HepG2 (cell line): ENCODE data around the gene PPP1R3A.
"Not testable (repeated sequence)": the region's sequence is repeated elsewhere in the genome, so short reads cannot be mapped to it uniquely, and the experiment has no call there.

Source experiments
- CBX2 ChIP-seq, 2 experiments: fragments of 200-600 bp in 1 of 2; sonication (generic); formaldehyde crosslinking in 1 of 2; IDR thresholded peaks; 2 replicates each; pipeline versions ENCODE4 v1.7.0 to v1.8.1; 2018 to 2022; ENCODE audit warnings: low read depth in 2 of 2, low read length in 1 of 2, mild to moderate bottlenecking in 1 of 2, missing genetic modification reagents in 1 of 2
- EP300 ChIP-seq, 3 experiments: sonication (generic) in 1 of 3; formaldehyde crosslinking in 1 of 3; IDR thresholded peaks; 2 replicates each; pipeline versions ENCODE4 v1.5.1 to v1.6.1; 2011 to 2020; ENCODE audit warnings: low read depth in 2 of 3, low read length in 2 of 3, borderline replicate concordance in 1 of 3, improper control_type of control experiment in 1 of 3, mild to moderate bottlenecking in 1 of 3, missing genetic modification reagents in 1 of 3, moderate library complexity in 1 of 3
- IKZF4 ChIP-seq: sonication (generic); formaldehyde crosslinking; IDR thresholded peaks from 2 replicates; pipeline ENCODE4 v1.5.1; 2020; ENCODE audit warnings: borderline replicate concordance, mild to moderate bottlenecking, low read depth, missing genetic modification reagents; ENCODE audit errors: not compliant biosample characterization
- NFE2 ChIP-seq: sonication (generic); formaldehyde crosslinking; IDR thresholded peaks from 2 replicates; pipeline ENCODE4 v1.4.0; 2020; ENCODE audit warnings: missing genetic modification reagents
- POLR2AphosphoS5 ChIP-seq: IDR thresholded peaks from 2 replicates; pipeline ENCODE4 v1.6.1; 2012; ENCODE audit warnings: low read depth, low read length
- POLR2G ChIP-seq: fragments of 200-400 bp; formaldehyde crosslinking; IDR thresholded peaks from 2 replicates; pipeline ENCODE4 v1.6.1; 2018; ENCODE audit warnings: mild to moderate bottlenecking, low read depth, low read length, moderate library complexity
- SOX6 ChIP-seq, 2 experiments: fragments of 450-650 bp in 1 of 2; sonication (generic) in 1 of 2; formaldehyde crosslinking in 1 of 2; IDR thresholded peaks; 2 replicates each; pipeline versions ENCODE4 v1.4.0 to v1.6.1; 2017 to 2020; ENCODE audit warnings: antibody characterized with exemption in 1 of 2, mild to moderate bottlenecking in 1 of 2, missing genetic modification reagents in 1 of 2
- THYN1 ChIP-seq: sonication (generic); formaldehyde crosslinking; IDR thresholded peaks from 2 replicates; pipeline ENCODE4 v1.8.1; 2023; ENCODE audit warnings: low read depth, mild to moderate bottlenecking, moderate library complexity, missing genetic modification reagents, borderline replicate concordance
- ZNF232 ChIP-seq: sonication (generic); formaldehyde crosslinking; IDR thresholded peaks from 2 replicates; pipeline ENCODE4 v1.4.0; 2020; ENCODE audit warnings: missing genetic modification reagents, borderline replicate concordance
- TF ChIP-seq, protein P1 (sequence below): sonication (generic); formaldehyde crosslinking; conservative IDR thresholded peaks from 2 replicates; pipeline ENCODE4 v1.4.0; 2020; ENCODE audit warnings: missing genetic modification reagents
- TF ChIP-seq, protein P2 (sequence below), 2 experiments: IDR thresholded peaks; 2 replicates each; pipeline ENCODE4 v1.6.1; 2011 to 2012; ENCODE audit warnings: low read length in 2 of 2, borderline replicate concordance in 1 of 2, low read depth in 1 of 2, mild to moderate bottlenecking in 1 of 2, moderate library complexity in 1 of 2
- TF ChIP-seq, protein P3 (sequence below): sonication (generic); formaldehyde crosslinking; IDR thresholded peaks from 2 replicates; pipeline ENCODE4 v1.4.0; 2020; ENCODE audit warnings: mild to moderate bottlenecking, missing genetic modification reagents
- TF ChIP-seq, protein P4 (sequence below): IDR thresholded peaks from 2 replicates; pipeline ENCODE4 v1.6.1; 2012; ENCODE audit warnings: inconsistent platforms
- TF ChIP-seq, protein P5 (sequence below): sonication (generic); formaldehyde crosslinking; IDR thresholded peaks from 2 replicates; pipeline ENCODE4 v1.4.0; 2020; ENCODE audit warnings: missing genetic modification reagents

DNA sequence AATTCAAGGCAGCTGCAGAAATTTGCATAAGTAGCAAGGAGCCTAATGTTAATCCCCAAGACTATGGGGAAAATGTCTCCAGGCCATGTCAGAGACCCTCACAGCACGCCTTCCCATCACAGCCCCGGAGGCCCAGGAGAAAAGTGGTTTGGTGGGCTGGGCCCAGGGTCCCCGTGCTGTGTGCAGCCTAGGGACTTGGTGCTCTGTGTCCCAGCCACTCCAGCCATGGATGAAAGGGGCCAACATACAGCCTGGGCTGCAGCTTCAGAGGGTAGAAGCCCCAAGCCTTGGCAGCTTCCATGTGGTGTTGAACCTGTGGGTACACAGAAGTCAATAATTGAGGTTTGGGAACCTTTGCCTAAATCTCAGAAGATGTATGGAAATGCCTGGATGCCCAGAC is 10.6 kb upstream of the PPP1R3A start:
- TF ChIP-seq, protein P1, sequence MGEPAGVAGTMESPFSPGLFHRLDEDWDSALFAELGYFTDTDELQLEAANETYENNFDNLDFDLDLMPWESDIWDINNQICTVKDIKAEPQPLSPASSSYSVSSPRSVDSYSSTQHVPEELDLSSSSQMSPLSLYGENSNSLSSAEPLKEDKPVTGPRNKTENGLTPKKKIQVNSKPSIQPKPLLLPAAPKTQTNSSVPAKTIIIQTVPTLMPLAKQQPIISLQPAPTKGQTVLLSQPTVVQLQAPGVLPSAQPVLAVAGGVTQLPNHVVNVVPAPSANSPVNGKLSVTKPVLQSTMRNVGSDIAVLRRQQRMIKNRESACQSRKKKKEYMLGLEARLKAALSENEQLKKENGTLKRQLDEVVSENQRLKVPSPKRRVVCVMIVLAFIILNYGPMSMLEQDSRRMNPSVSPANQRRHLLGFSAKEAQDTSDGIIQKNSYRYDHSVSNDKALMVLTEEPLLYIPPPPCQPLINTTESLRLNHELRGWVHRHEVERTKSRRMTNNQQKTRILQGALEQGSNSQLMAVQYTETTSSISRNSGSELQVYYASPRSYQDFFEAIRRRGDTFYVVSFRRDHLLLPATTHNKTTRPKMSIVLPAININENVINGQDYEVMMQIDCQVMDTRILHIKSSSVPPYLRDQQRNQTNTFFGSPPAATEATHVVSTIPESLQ = not testable (repeated sequence)
- not testable (repeated sequence) for TF ChIP-seq POLR2AphosphoS5; IKZF4 (CRISPR knock-in tag); CBX2 (IDR thresholded peaks at IDR 0.05; ENCODE audit: low read depth, low read length); CBX2 (CRISPR knock-in tag; IDR thresholded peaks at IDR 0.05; ENCODE audit: low read depth); POLR2G; EP300 (IDR thresholded peaks at IDR 0.05; ENCODE audit: low read depth in 2 of 2, low read length in 2 of 2); EP300 (CRISPR knock-in tag; IDR thresholded peaks at IDR 0.05; ENCODE audit: borderline replicate concordance); NFE2 (CRISPR knock-in tag); ZNF232; SOX6 (IDR thresholded peaks at IDR 0.05); SOX6 (CRISPR knock-in tag; IDR thresholded peaks at IDR 0.05); THYN1
- TF ChIP-seq, protein P2, sequence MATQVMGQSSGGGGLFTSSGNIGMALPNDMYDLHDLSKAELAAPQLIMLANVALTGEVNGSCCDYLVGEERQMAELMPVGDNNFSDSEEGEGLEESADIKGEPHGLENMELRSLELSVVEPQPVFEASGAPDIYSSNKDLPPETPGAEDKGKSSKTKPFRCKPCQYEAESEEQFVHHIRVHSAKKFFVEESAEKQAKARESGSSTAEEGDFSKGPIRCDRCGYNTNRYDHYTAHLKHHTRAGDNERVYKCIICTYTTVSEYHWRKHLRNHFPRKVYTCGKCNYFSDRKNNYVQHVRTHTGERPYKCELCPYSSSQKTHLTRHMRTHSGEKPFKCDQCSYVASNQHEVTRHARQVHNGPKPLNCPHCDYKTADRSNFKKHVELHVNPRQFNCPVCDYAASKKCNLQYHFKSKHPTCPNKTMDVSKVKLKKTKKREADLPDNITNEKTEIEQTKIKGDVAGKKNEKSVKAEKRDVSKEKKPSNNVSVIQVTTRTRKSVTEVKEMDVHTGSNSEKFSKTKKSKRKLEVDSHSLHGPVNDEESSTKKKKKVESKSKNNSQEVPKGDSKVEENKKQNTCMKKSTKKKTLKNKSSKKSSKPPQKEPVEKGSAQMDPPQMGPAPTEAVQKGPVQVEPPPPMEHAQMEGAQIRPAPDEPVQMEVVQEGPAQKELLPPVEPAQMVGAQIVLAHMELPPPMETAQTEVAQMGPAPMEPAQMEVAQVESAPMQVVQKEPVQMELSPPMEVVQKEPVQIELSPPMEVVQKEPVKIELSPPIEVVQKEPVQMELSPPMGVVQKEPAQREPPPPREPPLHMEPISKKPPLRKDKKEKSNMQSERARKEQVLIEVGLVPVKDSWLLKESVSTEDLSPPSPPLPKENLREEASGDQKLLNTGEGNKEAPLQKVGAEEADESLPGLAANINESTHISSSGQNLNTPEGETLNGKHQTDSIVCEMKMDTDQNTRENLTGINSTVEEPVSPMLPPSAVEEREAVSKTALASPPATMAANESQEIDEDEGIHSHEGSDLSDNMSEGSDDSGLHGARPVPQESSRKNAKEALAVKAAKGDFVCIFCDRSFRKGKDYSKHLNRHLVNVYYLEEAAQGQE (IDR thresholded peaks at IDR 0.05; ENCODE audit: borderline replicate concordance in 1 of 2, low read depth in 1 of 2, low read length in 2 of 2) = not testable (repeated sequence)
- TF ChIP-seq, protein P3, sequence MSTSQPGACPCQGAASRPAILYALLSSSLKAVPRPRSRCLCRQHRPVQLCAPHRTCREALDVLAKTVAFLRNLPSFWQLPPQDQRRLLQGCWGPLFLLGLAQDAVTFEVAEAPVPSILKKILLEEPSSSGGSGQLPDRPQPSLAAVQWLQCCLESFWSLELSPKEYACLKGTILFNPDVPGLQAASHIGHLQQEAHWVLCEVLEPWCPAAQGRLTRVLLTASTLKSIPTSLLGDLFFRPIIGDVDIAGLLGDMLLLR (CRISPR knock-in tag) = not testable (repeated sequence)
- TF ChIP-seq, protein P4, sequence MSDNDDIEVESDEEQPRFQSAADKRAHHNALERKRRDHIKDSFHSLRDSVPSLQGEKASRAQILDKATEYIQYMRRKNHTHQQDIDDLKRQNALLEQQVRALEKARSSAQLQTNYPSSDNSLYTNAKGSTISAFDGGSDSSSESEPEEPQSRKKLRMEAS = not testable (repeated sequence)
- TF ChIP-seq, protein P5, sequence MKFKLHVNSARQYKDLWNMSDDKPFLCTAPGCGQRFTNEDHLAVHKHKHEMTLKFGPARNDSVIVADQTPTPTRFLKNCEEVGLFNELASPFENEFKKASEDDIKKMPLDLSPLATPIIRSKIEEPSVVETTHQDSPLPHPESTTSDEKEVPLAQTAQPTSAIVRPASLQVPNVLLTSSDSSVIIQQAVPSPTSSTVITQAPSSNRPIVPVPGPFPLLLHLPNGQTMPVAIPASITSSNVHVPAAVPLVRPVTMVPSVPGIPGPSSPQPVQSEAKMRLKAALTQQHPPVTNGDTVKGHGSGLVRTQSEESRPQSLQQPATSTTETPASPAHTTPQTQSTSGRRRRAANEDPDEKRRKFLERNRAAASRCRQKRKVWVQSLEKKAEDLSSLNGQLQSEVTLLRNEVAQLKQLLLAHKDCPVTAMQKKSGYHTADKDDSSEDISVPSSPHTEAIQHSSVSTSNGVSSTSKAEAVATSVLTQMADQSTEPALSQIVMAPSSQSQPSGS (CRISPR knock-in tag) = not testable (repeated sequence)
